Measurements from ENCODE around the gene FAM219B.

- TF ChIP-seq CTCF (IDR thresholded peaks at IDR 0.05 in 4 of 5, conservative IDR thresholded peaks at IDR 0.05 in 1 of 5): no peak
- TF ChIP-seq POLR2A (IDR thresholded peaks at IDR 0.05): no peak
Measured at GRCh38 chr15:74924525-74924924, 17.9 kb upstream of the FAM219B start.

Data from gastrocnemius medialis (tissue), 4 donors.